ENCODE measurements around the gene GRM7.

Gene GRM7

DNA sequence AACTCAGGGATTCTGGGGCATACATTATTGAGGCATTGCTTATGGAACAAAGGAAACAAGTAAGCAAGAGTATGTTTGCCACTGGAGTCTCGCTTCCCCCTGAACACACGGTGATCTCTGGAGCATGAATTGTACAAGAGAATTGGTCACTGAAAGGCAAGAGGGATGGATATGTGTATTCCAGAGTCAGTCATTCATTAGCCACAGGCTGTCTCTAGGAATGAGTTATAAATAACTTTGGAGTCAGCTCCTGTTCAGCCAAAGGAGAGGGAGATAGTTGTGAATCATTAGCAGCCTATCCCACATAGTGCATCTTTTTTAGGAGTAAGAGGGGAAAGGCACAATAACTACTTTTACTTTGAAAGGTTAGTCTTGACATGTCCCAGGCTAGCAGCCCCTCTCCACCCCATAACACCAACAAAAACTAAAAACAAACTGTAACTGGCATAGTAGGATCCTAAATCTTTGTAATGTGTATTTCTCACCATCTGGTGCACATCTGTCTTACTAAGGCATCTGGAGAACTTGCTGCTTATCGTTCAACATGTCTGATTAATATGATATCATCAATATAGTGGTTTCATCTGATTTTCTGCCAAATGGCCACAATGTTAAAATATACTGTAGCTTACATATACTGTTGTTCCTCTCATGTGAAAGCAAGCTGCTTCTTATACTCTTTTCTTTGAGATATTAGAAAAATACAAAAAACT, 462.2 kb downstream of the GRM7 start:
- no peak for DNase-seq

DNA sequence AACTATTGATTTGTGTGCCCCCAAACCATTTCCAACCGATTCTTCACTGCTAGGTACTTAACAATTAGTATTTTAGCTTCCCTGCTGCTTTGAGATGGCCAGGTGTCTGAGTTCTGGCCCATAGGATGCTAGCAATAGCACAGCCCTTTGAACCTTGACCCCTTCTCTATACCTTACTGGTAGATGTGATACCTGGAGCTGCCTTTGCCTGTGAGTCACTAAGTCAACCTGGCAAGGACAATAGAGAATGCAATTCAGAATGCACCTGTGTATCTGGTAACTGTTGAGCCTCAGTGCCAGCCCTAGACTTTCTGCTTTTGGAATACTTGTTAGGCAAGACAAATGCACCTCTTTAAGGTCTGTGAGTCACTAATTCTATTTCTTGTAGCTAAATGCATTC, 467.4 kb downstream of the GRM7 start:
- no peak for DNase-seq

- DNase-seq = no peak
Observed at GRCh38 chr3:7332696-7333095, 471.8 kb downstream of the GRM7 start.

DNA sequence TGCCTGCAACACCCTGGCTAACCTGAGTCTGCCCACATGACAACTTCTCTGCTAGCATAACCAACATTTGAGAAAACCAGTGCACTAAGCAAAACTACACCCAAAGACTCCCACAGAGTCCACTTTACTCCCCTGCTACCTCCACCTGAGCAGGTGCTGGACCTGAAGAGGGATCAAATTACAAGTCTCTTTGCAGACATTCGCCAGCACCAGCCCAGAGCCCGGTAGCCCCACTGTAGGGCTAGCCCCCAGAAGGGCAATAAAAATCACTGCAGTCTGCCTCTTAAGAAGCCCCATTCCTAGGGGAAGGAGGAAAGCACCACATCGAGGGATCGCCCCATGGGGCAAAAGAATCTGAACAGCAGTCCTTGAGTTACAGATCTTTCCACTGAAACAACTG, 472.2 kb downstream of the GRM7 start:
- no peak for DNase-seq

GRCh38 chr3:7340795-7341194, 479.9 kb downstream of the GRM7 start:
- DNase-seq = no peak

GRCh38 chr3:7346364-7346763, 485.4 kb downstream of the GRM7 start:
- no peak for DNase-seq

DNA sequence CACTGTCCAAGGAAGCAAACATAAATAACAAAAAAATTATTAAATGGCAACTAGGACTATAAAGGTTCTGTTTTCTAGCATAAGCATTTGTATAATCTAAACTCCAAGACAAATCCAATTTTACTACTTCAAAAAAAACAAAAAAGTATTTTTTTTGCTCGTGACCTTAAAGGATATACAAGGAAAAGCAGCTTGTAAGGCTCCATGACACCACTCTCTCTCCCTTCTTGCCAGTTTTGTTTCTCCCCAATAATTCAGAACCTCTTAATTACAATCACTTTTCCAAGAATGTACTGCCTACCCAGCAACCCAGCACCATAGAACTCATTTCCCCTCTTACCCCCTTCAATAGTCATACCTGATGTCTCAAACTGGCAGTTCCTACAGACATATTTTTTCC, 496.2 kb downstream of the GRM7 start:
- DNase-seq = no peak

GRCh38 chr3:7367968-7368367, 507.1 kb downstream of the GRM7 start:
- no peak for DNase-seq

DNA sequence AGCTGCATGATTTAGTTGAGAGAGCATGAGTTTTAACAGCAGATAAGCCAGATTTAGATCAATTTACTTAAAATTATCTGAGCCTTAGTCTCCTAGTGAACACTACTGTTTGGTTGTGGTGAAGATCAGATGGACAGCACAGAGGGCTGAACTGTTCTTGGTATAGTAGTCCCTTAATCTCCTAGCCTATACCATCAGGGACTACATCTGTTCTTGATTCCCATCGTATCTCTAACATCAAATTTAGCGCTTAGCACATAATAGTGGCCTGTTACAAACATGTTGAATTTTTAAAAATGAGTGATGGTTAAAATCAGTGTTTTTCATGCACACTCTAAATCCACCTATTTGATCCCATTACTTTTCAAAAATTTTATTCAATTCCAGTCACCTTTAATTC, 507.7 kb downstream of the GRM7 start:
- no peak for DNase-seq

GRCh38 chr3:7371693-7372572, 511.0 kb downstream of the GRM7 start:
- DNase-seq = no peak

DNA sequence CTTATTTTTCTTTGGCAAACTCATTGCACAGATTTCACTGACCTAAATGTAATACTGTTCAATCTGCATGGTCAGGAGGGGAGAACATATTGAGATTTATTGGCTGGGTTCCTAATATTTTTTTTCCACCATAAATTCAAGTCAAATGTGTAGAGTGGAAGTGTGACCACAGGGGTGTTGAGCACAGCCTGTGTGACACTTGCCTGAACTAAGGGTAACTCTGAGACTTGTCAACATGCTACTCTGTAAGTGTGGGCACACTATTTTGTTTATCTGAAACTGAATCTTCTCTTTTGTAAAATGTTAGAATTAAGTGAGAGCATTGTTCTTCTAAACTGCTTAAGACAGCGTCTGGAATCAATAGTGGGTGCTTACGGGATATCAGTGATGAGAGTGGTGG, 516.2 kb downstream of the GRM7 start:
- no peak for DNase-seq

- DNase-seq = no peak
Observed at GRCh38 chr3:7381741-7382140, 520.8 kb downstream of the GRM7 start.

GRCh38 chr3:7382293-7383010, 521.5 kb downstream of the GRM7 start:
- peak; percentile 38 for DNase-seq

- no peak for DNase-seq
Observed at GRCh38 chr3:7385635-7386034, 524.7 kb downstream of the GRM7 start.

GRCh38 chr3:7388026-7388425, 527.1 kb downstream of the GRM7 start:
- no peak for DNase-seq

GRCh38 chr3:7392206-7392605, 531.3 kb downstream of the GRM7 start:
- no peak for DNase-seq

GRCh38 chr3:7393944-7394605, 533.2 kb downstream of the GRM7 start:
- no peak for DNase-seq

- no peak for DNase-seq
Observed at GRCh38 chr3:7396534-7396933, 535.6 kb downstream of the GRM7 start.

GRCh38 chr3:7397097-7397496, 536.2 kb downstream of the GRM7 start:
- DNase-seq = no peak

- no peak for DNase-seq
Observed at GRCh38 chr3:7400360-7400759, 539.4 kb downstream of the GRM7 start.

- no peak for DNase-seq
Observed at GRCh38 chr3:7401418-7401817, 540.5 kb downstream of the GRM7 start.

DNA sequence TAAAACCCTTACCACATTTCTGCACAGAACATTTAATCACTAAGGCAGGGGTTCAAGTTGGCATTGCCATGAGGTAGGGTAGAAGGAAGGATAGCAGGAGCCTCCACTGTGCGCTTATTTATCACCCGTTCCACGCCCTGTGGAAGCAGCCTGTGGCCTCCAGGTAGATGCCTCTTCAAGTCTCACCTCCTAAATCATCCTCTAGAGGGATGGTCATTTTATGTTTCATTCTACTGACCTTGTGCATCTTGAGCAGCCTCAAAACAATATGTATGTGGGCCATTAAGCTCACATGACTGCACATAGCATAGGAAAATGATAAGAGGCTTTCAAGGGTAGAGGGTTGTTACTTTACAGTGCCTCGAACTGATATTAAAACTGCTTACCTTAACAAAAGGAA, 546.2 kb downstream of the GRM7 start:
- DNase-seq = no peak

DNA sequence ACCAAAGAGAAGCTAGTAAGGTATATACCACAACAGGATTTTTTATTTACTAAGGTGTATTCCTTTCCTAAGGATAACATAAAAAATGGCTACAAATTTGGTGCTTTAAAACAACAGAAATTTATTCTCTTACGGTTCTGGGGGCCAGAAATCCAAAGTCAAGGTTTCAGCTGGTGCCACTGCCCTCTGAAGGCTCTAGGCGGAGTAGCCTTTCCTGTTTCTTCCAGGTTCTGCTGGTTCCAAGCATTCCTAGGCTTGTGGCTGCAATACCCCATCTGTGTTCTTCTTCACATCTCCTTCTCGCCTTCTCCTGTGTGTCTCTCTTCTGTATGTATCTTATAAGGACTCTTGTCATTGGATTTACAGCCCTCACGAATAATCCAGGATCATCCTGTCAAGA, 549.9 kb downstream of the GRM7 start:
- no peak for DNase-seq

All from NCI-H526 treated with DMSO at 0.1 percent for 48 hours (cell line).